Measurements from ENCODE around the gene TEX14.

TEX14 gene

DNA sequence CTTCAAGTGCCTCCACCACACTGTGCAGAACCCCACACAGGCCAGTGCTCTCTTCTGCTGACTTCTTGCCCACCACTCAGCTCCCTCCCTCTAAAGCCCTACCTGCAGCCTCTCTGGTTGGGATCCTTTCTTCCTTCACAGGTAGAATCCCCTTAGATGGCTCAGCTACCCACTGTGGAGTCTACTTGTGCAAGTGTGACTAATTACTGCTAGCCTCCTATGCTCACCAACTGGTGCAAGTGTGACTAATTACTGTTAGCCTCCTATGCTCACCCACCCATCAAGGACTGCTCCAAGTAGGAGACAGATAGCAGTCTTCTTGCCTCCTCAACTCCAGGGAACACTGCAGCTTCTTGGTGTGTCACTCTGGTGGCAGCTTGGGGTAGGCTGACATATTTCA lies 43.6 kb downstream of the TEX14 start:
- DNase-seq: no peak

DNA sequence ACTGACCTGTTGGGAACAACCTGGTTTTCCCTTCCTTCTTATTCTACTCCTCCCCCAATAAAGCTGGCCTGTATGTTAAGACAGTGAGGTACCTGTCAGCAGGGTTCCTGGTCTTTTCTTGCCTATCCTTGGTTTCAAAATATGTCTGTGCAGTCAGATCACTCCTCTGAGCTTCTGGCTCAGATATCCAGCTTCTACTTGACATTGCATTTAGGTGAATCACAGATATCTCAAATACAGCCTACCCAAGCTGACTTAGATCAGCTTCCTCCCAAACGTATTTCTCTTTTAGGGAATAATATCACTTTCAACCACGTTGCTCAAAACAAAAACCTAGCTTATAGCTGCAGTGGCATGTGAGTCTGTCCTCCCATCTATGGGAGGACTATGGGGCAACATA lies 48.7 kb downstream of the TEX14 start:
- DNase-seq: no peak

DNA sequence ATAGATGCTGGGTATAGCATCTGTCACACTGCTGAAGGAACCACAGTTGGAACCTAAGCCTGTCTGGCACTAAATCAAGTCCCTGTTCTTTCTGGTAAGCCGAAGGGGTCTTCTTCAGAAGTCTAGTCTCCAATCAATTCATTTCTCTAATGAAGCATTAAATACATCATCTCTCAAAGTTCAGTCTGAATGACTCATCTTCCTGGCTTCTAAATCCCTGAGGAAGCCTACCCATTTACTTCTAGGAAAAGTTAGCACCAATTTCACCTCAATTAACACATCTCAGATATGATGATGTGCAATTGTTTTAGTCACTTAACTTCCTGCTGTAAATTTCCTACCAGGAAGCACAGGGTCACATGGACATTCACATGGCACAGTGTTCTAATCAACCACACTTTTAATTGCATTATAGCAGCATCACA lies 49.9 kb downstream of the TEX14 start:
- no peak for DNase-seq

DNA sequence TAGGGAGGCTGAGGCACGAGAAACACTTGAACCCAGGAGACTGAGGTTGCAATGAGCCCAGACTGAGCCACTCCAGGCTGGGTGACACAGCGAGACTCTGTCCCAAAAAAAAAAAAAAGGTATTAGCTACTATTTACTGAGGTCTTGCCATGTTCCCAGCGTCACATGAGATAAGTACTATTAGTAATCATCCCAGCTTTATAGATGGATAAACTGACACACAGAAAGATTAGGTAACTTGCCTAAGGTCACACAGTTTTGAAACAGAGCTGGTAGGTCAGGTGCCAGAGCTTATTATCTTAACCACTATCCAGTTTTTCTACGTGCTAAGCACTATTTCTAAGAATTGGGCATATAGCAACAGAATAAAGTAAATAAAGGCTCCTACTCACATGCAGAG lies 51.6 kb downstream of the TEX14 start:
- DNase-seq: no peak

DNA sequence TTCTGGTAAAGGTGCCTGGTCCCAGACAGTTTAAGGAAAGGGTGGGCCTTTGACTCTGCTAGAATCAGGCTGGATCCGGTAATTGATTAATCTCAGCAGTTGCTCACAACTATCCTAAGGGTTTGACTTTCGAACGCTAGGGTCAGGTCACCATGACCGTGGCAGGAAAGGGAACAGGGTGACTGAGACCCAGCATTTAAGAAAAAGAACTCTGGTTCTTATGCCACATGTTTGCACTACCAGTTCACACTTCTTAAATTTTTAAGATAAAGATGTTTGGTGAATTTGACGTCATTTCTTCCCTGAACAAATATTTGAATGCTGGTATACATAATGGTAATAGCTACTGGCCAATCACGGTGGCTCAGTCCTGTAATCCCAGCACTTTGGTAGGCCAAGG lies 52.2 kb downstream of the TEX14 start:
- no peak for DNase-seq

DNA sequence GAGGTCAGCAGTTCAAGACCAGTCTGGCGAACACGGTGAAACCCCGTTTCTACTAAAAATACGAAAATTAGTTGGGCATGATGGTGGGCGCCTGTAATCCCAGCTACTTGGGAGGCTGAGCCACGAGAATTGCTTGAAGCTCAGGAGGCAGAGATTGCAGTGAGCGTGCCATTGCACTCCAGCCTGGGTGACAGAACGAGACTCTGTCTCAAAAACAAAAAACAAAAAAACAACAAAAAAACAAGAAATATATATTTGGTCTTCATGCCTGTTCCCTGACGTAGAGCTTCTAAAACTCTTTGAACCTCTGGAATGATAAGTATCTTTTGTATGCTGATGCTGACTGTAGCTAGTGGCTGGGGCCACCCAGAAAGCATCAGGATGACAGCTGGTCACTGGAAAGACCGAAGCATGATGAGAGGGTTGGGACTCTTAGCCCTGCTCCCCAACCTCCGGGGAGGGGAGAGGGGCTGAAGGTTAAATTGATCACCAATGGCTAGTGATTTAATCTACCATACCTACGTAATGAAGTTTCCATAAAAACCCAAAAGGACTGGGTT lies 54.8 kb downstream of the TEX14 start:
- DNase-seq: no peak

DNA sequence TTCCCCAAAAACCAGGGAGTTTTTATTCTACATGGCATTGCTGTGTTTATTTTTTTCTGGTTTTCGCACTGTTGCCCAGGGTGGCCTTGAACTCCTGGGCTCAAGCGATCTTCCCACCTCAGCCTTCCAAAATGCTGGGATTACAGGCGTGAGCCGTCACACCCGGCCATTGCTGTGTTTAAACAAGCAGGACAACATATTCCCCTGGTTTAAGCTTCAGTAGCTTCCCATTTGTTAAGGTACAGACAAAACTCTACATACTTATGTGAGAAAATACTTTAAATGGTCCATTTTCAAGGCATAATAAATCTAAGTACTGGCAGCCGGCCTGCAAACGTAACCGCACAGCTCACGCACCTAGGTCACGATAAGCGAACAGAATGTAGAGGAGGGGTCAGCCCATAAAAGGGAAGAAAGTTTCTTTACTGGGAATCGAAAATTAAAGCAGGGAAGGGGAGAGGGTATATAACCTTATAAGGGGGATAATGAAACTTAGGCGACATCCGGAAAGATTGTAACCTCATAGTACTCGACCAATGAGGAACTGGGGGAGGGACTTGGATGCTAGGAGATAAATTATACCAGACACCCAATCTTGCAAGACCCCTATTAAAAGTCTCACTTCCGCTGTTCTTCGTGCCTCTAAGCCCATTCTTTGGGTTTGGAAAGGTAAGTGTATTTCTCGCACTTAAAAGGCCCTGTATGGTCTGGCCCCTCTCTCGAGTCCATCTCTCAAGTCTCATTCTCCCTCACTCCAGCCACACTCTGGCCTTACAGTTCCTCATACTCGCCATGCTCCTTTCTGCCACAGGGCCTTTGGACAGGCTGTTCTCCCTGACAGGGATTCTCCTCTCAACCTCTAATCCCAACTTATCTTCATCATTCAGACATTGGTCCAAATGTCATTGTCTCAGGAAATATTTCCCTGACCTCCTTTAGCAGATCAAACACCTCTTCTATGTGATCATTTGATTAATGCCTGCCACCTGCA lies 59.2 kb downstream of the TEX14 start:
- DNase-seq: no peak

DNA sequence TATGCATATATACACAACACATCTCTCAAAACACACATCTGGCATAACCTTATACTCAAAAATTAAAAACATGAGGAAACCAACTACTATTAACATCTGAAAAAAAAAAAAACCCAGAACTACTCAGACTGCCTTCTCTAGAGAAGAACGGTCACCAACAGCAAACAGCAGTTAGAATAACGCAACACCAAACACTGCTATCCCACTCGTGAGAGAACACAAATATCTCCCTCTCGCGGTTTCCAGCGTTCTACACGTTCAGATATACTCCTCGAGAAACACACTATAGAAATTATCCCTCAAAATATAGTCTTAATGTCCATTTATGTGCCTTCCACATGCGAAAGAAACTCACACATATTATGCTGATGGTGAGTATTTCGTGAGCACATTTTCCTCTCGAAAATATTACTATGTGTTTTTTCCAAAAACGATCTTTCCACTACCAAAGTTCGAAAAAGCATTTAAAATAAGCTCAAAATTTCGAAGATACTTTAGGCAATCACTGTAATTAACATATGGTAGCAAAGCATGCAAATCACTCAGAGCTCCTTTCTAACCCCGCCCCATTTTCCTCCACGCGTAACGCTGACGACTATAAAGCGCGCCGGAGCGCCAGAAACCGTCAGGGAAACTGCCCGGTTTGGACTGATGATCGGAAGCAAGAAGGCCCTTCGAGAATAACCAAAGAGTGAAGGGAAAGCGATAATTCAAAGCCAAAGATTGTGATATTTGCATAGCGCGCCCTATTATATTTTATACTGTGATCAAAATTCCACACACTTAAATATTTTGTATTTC lies 60.1 kb downstream of the TEX14 start:
- DNase-seq: peak; percentile 94

DNA sequence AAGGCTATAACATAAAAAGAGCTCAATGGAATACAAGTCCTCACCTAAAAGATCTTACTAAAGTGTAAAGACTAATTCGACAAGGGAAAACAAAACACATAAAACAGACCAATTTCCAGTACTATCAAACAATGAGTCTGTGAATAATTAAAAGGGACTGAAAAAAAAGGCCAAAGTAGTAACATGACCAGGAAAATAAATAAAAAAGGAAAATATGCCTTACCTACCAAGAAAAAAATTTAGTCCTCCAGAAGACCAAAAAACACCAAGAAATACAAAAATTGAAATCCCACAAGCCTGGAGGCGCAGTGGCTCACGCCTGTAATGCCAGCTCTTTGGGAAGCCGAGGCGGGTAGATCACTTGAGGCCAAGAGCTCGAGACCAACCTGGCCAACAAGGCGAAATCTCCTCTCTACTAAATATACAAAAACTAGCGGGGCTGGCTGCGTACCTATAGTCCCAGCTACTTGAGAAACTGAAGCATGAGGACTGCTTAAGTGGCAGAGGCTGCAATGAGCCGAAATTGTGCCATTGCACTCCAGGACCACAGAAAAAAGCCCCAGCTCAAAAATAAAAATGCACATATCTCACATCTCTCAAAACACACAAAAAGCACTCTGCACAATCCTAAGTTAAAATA lies 60.8 kb downstream of the TEX14 start:
- peak; percentile 85 for DNase-seq

DNA sequence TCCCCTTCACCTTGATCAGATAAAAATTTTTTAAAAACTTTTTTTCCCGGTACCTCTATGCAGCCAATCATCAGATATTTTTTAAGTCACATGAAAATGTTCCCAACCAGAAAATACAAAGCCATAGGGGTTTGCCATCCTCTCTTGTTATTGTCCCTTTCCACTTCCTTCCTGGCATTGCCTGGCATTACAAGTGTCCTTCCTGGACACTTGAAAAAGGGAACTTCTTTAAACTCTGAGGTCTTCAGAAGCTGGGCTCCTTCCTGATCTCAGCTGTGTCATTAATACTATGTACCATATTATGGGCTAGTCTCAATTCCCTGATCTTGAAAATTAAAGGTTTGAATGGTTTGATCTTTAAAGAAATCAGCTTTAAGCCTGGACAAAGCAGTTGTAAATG lies 64.9 kb downstream of the TEX14 start:
- DNase-seq: no peak

DNA sequence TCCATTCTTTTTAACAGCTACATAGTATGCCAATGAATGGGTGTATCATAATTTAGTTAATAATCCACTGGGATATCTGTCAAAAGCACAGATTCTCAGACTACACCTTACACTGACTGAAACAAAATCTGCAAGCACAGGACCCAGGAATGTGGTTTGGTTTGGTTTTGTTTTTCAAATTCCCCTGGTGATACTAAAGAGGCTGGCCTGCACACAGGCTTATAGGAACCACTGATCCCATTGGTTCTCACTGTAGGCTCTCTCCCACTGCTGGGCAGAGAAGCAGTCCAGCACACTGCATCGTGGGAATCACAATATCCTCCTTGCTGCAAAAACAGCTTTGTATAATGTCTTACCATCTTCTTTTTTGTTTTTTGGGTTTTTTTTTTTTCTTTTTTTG lies 67.1 kb downstream of the TEX14 start:
- DNase-seq: no peak

DNA sequence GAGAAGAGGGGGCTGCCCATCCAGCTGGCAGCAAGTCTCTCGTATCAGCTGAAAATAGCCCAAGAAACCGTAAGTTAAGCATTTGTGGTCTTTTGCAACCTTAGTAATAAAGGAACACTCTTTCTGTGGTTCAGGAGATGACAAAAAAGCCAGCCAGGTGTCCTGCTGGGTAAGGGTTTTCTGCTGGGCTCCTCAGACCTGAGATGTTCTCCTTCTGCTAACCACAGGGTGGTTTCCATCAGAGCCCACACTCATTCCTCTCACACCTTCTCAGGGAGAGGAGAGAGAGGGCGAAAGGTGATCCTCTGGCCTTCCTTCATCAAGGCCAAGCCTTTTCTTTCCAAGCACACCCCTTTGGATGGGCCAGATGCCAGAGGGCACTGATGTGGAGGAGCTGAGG lies 70.7 kb downstream of the TEX14 start:
- no peak for DNase-seq

DNA sequence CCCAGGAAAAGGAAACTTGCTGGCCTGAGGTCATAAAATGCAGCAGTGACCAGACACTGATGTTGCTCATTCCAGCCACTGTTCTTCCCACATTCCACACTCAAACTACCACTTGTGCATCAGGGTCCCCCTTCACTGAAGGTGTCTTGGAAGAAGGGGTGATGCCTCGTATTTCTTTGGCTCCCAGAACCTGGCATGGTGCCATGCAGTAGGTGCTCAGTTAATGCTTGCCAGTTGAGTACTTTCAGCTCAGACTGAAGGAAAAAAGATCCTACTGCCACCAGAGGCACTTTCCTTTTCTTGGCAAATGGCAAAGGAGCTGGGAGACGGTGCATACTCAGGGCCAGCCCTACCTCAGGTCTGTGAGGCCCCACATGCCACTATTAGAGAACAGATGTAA lies 73.5 kb downstream of the TEX14 start:
- no peak for DNase-seq

DNA sequence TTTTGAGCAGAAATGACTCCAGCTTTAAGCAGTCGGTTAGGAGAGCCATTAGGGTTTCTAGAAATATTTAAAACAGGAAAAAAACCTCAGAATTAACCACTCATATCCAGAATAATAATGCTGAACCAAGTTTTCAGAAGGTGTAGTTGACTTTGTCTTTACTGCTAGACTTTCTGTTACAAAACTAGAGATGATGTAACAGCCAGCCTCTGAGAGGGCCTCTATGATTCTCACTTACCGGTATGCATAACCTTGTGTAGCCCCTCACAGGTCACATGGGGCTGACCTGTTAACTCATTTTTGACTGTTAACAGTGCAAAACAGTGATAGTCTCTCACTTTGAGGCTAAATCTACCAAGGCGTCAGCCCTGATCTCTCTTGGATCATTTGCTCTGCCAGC lies 74.3 kb downstream of the TEX14 start:
- no peak for DNase-seq

DNA sequence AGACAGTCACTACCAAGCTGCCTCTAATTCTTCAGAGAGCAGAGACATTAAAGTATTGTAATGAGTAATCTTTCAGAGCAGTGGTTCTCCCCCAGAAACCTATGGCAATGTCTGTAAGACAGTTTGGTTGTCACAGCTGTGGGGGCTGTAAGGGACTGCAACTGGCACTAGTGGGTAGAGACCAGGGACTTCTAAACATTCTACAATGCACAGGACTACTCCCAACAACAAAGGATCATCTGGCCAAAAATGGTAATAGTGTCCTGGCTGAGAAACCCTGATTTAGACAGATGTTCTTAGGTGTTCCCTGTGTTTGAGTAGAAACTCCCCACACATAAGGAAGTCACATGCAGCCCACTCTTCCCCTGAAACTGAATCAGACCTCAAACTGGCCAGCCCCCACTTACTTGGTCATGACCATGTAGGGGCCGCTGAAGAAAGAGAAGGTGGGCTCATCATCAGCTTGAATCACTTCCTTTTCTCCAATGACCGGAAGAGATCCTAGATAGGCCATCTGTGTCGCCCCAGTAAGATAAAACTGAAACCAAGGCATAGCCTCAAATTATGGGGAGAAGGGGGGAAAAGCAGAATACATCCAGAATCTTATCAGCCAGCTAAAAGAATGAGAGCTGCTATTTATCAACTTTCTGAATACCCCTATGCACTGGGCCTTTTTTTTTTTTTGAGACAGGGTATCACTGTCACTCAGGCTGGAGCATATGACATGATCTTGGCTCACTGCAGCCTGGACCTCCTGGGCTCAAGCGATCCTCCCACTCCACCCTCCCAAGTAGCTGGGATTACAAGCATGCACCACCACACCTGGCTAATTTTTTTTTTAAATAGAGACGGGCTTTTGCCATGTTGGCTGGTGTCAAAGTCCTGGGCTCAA lies 75.8 kb downstream of the TEX14 start:
- DNase-seq: no peak

DNA sequence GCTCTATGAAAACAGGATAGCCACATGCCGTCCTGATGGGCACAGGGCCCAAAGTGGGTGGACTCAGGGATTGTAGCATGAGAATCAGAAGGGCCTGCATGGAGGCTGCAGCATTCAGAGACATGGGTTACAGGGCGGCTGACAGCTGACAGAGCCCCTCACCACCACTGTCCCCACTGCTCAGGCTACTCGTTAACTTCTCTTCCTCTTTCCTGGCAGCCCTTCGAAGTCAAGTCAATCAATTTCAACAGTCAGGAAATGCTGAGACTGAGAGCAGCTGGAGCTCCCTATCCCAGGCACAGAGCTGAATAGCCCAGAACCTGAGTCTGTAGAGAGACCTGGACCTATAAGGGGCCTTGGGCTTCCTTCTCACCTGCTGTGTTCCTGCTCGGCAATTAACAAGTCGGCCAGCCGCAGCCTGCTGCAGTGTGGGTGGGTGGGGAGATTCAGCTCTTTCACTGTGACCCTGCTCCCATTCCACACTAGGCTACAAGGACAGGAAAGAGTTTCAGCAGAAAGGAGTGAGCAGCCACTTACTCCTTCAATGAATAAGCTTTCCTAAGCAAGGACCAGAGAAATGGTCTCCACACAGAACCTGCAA lies 76.9 kb downstream of the TEX14 start:
- no peak for DNase-seq

DNA sequence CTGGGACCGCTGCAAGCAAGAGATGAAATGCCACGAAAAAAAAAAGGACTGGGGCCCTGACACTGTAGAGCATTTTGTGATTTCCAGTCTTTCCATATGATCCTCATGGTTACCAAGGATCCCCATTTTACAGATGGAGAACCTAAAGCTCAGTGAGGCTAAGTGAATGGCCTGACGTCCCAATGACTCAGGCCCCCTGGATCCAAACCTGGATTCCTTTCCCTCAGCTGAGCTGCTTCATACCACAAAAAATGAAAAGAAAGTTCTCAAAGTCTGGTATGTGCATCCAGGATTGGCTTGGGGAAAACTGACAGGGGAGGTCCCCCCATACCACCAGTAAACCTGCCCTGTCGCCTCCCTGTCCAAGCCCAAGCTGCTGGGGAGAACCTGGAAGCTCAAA lies 80.5 kb downstream of the TEX14 start:
- DNase-seq: no peak

DNA sequence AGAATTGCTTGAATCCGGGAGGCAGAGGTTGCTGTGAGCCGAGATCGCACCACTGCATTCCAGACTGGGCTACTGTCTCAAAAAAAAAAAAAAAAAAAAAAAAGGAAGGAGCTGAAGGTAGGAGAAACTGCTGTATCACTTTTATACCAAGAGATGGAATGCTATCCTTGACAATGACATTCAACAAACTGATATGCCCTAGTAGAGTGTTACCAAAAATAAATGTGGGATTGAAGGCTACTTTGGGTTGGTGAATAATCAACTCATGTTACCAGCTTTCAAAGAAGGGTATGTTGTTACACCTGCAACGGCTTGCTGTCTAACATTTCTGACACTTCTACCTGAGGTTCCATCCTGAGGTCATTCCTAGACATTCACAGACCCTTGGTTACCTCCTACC lies 84.9 kb downstream of the TEX14 start:
- no peak for DNase-seq

DNA sequence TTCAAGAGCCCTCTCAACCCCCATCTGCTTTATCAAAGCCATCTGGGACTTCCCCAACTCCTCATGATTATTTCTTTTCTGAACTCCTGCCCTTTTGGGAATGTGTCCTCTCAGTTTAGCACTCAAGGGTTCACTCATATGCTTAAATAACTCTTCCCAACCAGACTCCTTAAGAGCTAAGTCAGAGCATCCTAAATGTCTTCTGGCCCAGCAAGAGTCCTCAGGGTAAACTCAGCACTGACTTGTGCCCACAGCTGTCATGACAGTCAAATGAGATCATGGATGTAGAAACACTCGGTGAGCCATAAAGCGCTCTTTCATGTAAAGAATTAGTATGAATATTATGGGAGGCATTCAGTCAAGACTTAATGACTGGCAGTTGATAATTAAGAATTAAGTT lies 85.9 kb downstream of the TEX14 start:
- DNase-seq: no peak

DNA sequence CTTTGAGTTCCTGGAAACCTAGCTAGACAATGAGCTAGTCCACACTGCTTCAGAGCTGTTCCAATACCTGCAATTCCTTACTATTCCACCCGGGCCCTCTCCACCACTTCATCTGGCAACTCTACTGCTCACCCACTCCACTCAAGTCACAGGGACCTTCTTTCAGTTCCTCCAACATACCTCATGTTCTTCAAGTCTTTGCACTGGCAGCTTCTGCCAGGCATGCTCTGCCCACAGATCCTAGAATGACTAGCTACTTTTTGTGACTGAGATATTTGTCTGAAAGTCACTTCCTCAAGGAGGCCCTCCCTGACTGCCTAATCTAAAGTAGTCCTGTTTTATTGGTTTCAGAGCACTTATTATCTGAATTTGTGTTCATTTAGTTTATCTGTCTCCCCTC lies 86.4 kb downstream of the TEX14 start:
- DNase-seq: no peak

DNA sequence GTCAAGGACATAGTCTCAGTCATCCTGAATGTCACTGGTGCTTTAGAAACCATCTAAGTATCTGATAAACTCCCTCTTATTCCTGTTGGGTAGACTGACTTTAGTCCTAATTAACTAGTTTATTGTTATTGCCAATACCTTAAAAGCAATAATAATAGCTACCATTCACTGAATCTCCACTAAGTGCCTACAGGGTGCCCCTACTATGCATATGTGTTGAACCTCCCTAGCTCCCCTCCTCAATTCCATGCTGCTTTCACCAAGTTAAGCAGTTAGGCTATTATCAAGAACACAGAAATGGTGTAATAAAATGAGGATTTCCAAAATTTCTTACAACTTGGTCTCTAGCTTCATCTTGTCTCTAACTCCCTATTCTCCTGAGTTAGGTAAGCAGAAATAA lies 89.9 kb downstream of the TEX14 start:
- DNase-seq: no peak

DNA sequence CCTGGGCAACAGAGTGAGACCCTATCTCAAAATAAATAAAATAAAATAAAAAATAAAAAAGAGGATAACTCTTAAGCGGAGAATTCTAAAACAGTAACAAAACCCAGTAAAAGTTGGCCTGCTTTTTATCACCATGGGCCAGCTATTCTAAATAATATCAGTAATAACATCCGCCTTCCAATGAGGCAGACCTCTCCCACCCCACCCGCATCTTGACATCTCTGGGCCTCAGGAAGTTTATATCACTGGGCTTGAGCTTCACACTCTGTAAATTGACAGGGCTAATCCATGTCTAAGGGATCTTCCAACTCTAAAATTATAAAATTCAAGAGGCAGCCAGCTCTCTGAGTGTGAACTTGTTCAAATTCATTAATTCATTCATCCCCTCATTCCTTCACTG lies 94.5 kb downstream of the TEX14 start:
- no peak for DNase-seq
